ENCODE data around the gene CD99.

CD99 gene, protein sequence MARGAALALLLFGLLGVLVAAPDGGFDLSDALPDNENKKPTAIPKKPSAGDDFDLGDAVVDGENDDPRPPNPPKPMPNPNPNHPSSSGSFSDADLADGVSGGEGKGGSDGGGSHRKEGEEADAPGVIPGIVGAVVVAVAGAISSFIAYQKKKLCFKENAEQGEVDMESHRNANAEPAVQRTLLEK

DNA sequence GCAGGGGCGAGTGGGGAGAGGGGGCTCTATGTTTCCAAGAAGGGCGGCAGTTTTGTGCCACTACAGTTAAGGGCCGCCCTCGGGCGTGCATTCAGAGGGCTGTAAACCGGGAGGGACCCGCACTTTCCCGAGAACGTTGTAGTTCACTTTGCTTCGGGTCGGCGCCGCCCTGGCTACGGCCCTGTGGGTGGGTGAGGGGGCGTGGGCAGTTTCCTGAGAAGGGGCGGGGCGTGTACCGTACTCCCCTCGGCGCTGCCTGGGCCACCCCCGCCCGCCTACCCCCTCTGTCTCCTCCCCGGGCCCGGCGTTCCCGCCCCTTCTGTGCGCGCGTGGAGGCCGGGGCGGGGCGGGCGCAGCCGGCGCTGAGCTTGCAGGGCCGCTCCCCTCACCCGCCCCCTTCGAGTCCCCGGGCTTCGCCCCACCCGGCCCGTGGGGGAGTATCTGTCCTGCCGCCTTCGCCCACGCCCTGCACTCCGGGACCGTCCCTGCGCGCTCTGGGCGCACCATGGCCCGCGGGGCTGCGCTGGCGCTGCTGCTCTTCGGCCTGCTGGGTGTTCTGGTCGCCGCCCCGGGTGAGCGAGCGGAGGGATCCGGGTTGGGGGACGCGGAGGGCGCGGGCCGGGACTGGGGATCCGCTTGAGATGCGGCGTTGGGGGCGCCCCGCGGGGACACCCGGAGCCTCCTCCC is at the start of gene CD99:
CD99 (plus strand) TSS at position 440 of the 687 bp plus-strand sequence; CDS start at position 506, 66 bp downstream.
- DNase-seq (ENCODE audit: low spot score), result peak; percentile 93

DNA sequence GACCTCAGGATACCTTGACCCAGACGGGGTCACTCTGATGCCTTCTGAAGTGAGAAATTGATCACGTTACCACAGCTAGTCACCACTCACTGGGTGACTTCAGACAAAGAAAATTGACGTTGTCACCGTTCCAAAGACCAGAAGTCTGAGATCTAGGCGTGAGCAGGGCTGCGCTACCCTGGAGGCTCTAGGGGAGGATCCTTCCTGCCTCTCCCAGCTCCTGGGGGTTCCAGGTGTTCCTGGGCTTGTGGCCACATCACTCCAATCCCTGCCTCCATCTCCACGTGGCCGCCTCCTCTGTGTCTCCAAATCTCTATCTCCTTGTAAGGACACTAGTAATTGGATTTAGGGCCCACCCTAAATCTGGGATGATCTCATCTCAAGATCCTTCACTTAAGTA is 48.9 kb upstream of the CD99 start:
- no peak for DNase-seq (ENCODE audit: low spot score)

DNA sequence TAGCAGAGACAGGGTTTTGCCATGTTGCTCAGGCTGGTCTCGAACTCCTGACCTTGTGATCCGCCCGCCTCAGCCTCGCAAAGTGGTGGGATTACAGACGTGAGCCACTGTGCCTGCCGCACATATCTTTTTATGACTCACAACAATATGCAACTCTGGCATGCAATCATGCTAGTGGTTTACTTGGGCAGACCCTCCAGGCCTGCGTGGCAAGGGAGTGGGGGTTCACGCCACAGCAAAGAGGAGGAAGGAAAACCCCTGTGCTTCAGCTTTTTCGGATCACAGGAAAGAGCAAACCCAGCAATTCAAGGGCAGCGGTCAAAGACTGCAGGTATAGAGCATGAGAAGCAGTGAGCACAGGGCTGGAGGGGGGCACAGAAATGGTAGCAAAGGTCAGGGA is 48.3 kb upstream of the CD99 start:
- no peak for DNase-seq (ENCODE audit: low spot score)

DNA sequence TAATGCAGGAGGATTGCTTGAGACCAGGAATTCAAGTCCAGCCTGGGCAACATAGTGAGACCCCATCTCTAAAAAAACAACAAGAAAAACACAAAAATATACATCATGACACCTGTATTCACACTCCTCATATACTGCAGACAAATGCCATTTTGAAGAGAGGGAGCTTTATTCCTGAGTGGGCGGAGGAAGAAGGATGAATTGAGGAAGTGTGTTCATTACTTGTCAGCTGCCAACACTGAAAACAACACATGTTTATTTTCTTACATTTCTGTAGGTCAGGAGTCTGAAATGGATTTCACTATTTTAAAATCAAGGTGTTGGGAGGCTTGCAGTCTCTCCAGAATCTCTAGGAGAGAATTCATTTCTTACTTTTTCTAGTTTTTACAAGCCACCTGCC is 47.2 kb upstream of the CD99 start:
- no peak for DNase-seq (ENCODE audit: low spot score)

DNA sequence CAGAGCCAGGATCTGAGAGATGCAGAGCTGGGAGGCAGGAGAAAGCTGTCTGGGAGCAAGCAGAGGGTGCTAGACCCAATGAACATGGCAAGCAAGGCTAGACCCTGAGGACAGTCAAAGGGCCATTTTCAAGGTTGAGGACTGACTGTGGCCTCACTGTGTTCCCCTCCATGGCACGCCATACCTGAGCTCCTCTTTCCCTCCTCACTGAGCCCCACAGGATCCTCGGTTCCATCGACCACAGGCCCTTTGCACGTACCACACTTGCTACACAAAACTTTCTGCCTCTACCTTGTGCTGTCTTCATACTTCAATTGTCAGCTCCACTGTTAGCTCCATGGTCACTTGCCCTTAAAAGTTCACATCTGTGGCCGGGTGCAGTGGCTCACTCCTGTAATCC is 45.5 kb upstream of the CD99 start:
- no peak for DNase-seq (ENCODE audit: low spot score)

DNA sequence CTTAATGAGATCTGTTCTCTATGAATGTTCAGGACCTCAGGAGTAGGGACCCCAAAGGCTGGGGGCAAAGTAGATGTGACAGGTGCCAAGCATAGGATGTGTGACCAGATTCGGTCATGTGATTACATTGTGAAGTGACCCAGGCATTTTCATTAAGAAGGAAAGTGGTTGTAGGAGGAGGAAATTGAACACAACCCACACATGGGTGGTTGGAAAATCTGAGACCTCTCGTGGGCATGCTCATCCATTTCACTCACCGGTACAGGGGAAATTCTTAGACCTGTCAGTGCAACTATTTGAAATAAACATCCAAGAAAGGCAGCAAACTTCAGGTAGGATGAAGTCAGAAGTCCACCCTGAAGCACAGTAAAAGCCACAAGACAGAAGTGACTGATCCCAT is 43.5 kb upstream of the CD99 start:
- no peak for DNase-seq (ENCODE audit: low spot score)

DNA sequence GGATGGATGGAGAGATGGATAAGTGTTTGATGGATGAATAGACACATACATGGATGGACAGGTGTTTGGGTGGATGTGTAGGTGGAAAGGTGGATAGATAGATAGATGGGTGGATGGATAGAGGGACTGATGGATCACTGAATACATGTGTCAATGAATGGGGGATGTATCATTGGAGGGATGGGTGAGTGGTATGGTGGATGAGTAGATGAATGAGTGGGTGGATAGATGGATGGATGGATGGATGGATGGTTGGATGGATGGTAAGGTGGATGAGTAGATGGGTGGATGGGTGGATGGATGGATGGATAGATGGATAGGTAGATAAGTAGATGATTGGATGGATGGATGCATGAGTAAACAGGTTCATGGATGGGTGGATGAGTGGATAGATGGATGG is 41.1 kb upstream of the CD99 start:
- DNase-seq (ENCODE audit: low spot score), result no peak

DNA sequence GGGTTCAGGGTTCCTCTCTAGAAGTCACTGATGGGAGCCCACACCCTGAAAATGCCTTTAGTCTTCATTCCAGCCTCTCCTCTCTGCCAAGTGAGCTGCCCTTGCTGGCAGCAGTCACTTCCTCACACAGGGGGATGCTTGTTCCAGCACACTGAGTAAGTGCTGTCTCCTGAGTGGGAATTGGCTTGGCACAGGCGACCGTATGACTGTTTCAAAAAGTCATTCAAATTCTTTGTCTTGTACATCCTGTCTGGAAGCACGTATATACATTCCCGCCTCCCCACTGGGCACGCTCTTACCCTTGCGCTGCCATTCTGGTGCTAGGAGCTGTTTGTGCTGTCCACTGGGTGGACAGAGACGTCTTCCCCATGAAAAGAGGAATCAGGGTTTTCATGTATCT is 40.2 kb upstream of the CD99 start:
- DNase-seq (ENCODE audit: low spot score), result no peak

DNA sequence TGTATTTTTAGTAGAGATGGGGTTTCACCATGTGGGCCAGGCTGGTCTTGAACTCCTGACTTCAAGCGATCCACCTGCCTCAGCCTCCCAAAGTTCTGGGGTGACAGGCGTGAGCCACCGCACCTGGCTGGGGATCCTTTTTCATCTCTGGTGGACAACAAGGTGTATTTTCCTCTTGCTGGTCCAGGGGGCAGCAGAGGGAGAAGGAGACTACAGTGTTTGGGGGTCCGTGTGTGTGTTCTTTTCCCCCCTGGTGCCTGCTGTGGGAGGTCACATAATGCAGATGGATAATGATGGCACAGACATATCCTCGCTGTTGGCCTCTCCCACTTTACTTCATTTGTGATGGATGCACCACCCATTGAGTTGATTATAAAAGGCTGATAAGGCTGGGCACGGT is 39.0 kb upstream of the CD99 start:
- DNase-seq (ENCODE audit: low spot score), result no peak

DNA sequence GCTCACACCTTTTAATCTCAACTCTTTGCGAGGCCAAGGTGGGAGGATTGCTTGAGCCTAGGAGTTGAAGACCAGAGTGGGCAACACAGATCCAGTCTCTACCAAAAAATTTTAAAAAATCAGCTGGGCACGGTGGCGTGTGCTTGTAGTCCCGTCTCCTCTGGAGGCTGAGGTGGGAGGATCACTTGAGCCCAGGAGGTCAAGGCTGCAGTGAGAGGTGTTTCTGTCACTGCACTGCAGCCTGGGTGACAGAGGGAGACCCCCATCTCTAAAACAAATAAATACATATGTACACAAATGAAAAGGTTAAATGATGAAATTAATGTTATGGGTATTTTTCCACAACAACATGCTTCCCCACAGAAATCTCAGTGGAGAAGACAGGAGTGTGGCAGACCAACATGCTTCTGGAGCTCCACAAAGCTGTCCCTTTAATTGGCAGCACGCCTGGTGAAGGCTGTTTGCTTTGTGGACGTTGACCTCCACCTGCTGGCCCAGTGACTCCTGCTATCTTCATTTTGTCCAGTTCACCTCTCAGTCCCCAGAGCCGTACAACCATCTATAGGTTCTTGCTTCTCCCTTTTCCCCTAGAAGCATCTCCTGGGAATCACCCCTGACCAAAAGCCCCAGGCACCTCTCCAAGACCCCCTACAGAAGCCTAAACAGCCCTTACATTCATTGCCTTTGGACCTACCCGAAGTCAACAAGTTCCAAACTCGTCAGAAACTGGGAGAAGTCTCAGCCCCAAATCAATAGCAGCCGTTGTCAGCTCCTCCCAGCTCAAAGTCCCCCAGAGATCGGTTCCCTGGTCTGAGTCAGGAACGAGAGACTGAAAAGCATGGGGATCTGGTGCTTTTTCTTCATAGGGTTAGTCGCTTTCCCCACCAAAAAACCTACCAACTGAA is 36.4 kb upstream of the CD99 start:
- DNase-seq (ENCODE audit: low spot score), result no peak

DNA sequence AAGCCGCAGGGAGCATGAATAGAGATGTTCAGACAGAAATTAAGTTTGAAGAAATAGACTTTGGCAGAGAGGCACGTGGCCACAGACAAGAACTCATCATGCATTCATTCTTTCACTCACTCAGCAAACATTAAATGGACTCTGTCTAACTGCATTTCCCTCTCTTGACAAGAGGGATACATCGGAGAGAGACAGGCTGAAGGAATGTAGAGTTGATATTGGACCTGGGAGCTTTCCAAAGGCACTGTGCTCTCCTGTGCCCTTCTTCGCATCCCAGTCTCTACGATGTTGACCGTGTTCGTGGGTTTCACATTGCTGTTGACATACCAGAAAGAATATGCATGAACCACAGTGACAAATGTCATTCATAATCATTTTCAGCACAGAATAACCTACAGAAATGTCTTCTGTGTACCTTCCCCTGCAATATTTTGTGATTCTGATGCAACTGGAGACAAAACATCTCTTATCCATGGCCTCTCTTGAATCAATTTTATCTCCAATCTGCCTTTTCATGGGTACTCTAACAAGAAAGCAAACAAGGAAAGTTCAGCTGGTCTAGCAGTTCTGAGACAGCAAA is 34.7 kb upstream of the CD99 start:
- DNase-seq (ENCODE audit: low spot score), result no peak

DNA sequence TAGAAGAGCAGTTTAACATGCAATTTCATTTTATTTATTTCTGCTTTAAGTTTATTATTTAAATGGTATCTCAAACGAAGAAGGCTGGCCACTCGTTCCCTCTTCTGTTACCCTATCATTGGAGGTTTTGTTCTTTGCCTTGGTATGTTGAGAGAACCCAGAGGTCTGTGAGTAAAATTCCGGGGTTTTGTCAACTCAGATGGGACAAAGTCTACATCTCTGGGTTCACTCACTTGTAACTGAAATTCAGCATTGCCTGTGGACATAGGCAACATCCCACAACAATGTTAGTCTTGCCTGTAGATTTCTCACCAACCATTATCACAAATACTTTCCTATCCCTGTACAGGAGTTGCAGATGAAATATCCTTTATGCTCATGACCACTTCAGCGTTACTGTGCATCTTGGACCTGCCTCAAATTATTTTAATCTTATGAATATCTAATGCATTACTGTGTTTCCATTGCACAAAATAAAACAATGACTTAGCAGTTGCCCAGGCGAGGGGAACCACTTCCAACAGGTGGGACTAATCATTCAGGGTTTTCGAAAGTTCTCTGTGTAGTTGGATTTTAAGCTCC is 33.5 kb upstream of the CD99 start:
- no peak for DNase-seq (ENCODE audit: low spot score)

DNA sequence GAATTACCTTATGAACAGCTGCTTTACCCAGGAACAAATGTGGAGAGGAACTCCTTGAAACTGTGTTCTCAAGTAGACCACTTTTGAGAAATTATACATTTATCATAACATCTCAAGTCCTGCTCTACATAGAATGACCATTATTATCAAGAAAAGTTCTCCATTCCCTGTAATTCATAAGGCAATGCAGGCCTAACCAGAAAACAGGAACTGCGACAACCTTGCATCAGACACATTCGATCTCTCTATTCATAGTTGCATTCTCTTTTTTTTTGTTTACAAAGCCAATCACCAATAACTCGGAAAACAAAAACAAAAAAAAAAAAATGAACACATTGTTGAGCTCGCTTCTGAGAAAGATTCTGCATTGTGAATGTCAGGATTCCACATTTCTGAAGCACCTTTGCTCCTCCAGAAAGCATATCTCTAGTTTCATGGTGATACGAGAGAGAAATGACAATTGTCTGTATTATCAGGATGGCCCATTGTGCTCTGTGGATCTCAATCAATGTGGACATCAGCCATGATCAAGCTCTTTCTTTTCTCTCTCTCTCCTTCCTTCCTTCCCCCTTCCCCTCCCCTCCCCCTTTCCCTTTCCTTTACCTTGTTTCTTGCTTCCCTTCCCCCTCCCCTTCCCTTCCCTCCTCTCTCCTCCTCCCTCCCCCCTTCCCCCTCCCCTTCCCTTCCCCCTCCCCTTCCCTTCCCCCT is 32.4 kb upstream of the CD99 start:
- no peak for DNase-seq (ENCODE audit: low spot score)

DNA sequence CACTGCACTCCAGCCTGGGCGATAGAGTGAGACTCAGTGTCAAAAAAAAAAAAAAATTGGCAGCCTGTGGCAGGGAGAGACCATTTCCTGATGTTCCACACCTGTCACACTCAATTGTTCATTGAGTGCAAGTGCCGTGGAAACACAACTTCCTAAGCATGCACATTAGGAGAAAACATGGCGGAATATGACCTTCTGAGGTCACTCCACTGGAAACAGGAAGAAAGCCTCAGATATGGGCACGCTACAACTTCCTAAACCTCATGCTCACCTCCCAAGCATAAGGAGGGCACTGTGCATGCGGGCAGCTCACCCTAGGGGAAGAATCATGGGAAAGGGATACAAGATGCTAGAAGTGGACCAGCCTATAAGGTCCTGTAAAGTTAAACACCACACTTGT is 28.5 kb upstream of the CD99 start:
- DNase-seq (ENCODE audit: low spot score), result no peak

DNA sequence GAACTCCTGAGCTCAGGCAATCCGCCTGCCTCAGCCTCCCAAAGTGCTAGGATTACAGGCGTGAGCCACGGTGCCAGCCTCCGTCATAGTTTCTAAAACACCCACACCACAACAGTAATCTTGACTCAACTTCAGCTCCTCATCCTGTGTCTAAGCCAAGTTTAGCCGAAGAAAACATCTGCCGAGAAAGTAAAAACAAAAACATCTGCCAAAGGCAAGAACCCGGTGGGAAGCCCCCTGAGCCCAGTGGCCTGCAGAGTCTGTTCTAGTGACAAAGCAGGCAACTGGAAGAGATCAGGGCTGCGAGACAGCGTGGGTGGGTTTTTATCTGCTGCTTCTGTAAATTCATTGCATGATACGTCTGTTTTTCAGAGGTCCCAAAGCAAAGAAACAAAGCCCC is 26.6 kb upstream of the CD99 start:
- DNase-seq (ENCODE audit: low spot score), result no peak

DNA sequence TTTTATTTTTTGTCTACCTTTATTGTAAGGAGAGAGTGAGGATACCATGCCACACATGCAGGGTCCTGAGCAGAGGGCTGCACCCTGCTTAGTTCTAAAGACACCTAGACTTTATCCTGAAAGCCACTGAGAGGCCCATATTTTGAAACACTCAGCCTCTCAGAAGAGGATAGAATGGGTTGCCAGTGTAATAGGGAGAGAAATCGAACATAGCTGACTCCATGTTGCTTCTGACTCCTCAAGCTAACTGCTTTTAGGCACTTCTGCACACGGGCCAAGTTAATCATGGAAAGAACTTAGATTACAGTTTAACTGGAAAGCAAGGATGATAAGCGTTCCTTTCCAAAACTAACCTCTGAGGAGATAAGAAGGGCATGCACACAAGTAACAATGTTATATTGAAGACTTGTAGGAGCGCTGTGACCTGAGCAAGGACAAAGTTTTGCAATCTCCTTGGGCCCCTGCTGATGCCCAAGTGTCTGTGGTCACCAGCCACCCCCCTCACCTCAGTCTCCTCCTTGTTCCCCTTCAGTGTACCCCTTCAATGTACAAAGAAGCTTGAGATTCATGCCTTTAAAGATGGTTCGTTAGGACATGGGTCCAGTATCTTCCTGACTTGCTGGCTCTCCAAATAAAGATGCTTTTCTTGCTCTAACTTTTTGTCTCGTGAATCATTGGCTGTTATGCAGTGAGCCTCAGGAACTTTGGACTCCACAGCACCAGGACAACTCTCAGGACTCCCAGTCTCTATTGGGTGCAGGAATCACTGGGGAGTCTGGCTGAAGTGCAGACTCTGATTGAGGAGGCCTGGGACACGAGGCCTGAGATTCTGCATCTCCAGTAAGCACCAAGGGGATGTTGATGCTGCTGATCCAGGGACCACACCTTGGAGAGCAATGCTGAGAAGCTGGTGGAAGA is 25.4 kb upstream of the CD99 start:
- DNase-seq (ENCODE audit: low spot score), result no peak

DNA sequence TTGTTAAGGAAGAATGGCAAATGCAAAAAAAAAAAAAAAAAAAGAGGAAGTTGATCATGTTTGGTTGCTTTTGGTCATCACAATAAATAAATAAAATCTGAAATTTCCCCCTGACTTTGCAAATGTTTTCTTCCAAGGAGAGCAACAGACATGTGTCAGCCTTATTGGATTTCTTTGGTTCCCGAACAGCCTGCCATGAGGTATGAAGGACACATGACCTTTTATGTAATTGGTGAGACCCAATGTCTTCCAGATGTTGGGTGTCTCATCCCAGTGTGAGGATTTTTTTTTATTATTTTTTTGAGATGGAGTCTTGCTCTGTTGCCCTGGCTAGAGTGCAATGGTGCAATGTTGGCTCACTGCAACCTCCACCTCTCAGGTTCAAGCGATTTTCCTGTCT is 24.6 kb upstream of the CD99 start:
- no peak for DNase-seq (ENCODE audit: low spot score)

DNA sequence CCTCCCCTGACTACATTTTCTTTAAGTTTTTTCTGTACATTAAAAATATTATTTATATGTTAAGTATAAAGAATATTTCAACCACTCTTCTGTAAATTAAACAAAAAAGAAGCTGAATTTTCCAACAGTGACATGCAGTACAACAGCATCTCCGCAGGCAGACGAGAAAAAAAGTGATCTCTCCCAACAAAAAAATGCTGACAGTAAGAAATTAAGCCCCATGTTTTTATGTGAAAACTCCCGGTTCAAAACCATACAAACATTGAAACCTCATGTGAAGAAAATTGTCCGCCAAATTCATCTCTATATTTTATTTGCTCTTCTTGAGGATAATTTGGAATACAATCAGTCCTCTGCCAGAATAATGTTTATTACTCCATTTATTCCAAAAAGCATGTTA is 20.1 kb upstream of the CD99 start:
- no peak for DNase-seq (ENCODE audit: low spot score)

DNA sequence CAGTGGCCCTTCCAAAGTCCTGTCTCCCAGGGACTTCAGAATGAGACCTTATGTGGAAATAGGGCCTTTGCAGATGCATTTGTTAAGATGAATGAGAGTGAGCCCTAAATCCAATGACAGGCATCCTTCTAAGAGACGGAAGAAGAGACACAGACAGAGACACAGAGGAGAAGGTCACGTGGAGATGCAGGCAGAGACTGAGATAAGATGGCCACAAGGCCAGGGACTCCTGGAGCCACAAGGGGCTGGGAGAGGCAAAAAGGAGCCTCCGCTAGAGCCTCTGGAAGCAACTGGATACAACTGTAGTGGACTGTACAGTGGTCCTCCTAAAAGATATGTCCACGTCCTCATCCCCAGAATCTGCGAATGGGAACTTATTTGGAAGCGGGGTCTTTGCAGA is 19.0 kb upstream of the CD99 start:
- no peak for DNase-seq (ENCODE audit: low spot score)

DNA sequence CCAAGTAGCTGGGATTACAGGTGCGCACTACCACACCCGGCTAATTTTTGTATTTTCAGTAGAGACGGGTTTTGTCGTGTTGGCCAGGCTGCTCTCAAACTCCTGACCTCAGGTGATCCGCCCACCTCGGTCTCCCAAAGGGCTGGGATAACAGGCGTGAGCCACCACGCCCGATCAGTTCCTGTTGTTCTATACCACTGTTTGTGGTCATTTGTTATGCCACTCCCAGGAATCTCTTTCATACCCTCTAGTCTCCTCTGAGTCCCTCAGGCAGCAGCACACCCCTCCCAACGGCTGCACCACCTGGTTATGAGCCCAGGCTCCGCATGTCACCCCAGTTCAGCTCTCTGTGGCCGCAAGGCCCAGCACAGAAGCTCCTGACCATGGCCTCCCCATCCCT is 17.5 kb upstream of the CD99 start:
- DNase-seq (ENCODE audit: low spot score), result no peak
